Neural cell (in vitro differentiated cells): Measurements from ENCODE around the gene TJP1. TPM values are rescaled to one million over a fixed set of nuclear protein-coding genes. Genes with fewer than 3 reads are reported as not detected.

ENCODE experiments used
- H2AFZ ChIP-seq: fragments of 200-600, 300-800 bp; sonication (generic), shearing (Covaris generic); 2 replicates; pipeline ENCODE4 v1.6.0; 2014; ENCODE audit warnings: low read depth, mild to moderate bottlenecking, antibody characterized with exemption, low read length, moderate library complexity
- H3F3A ChIP-seq: fragments of 200-600 bp; shearing (Covaris generic); 2 replicates; pipeline ENCODE4 v1.6.1; 2016; ENCODE audit warnings: mild to moderate bottlenecking, moderate library complexity, mixed read lengths, antibody characterized with exemption, low read length; ENCODE audit not compliant: insufficient read depth, poor library complexity, severe bottlenecking
- H3K27ac ChIP-seq: fragments of 200-600, 300-800 bp; sonication (generic), shearing (Covaris generic); 2 replicates; pipeline ENCODE4 v1.5.1; 2014; ENCODE audit warnings: mild to moderate bottlenecking, low read length, moderate library complexity
- H3K27me3 ChIP-seq: fragments of 300-800, 200-600 bp; sonication (generic), shearing (Covaris generic); 2 replicates; pipeline ENCODE4 v1.6.0; 2014; ENCODE audit warnings: mild to moderate bottlenecking, low read depth, low read length, moderate library complexity; ENCODE audit not compliant: insufficient read depth
- H3K36me3 ChIP-seq: fragments of 300-800, 200-600 bp; sonication (generic), shearing (Covaris generic); 2 replicates; pipeline ENCODE4 v1.5.1; 2014; ENCODE audit warnings: mild to moderate bottlenecking, antibody characterized with exemption, low read length, moderate library complexity; ENCODE audit not compliant: insufficient read depth
- H3K4me2 ChIP-seq: fragments of 300-800, 200-600 bp; sonication (generic), shearing (Covaris generic); 2 replicates; pipeline ENCODE4 v1.6.0; 2014; ENCODE audit warnings: mild to moderate bottlenecking, low read length
- H3K4me3 ChIP-seq: fragments of 300-800, 200-600 bp; sonication (generic), shearing (Covaris generic); 2 replicates; pipeline ENCODE4 v1.5.1; 2014; ENCODE audit warnings: mild to moderate bottlenecking, low read length, moderate library complexity
- H3K79me2 ChIP-seq: fragments of 200-600 bp; shearing (Covaris generic); replicated peaks from 2 replicates; pipeline ENCODE4 v1.6.0; 2014; ENCODE audit warnings: mild to moderate bottlenecking, low read length, moderate library complexity; ENCODE audit not compliant: insufficient read depth
- H3K9ac ChIP-seq: fragments of 300-800, 200-600 bp; sonication (generic), shearing (Covaris generic); 2 replicates; pipeline ENCODE4 v1.6.1; 2016; ENCODE audit warnings: mild to moderate bottlenecking, low read length, mixed read lengths
- H3K9me2 ChIP-seq: fragments of 200-600 bp; shearing (Covaris generic); 2 replicates; pipeline ENCODE4 v1.6.1; 2016; ENCODE audit warnings: mild to moderate bottlenecking, low read length, mixed read lengths; ENCODE audit not compliant: insufficient read depth
- H3K9me3 ChIP-seq: fragments of 200-600, 300-800 bp; sonication (generic), shearing (Covaris generic); 2 replicates; pipeline ENCODE4 v1.6.1; 2016; ENCODE audit warnings: mild to moderate bottlenecking, mixed run types, low read length, moderate library complexity, mixed read lengths
- H4K20me1 ChIP-seq: fragments of 200-600 bp; shearing (Covaris generic); 2 replicates; pipeline ENCODE4 v1.6.1; 2016; ENCODE audit warnings: mild to moderate bottlenecking, mixed run types; ENCODE audit not compliant: insufficient read depth
- EP300 ChIP-seq: fragments of 450-650 bp; conservative IDR thresholded peaks from 2 replicates; pipeline ENCODE4 v1.6.1; 2014; ENCODE audit warnings: antibody characterized with exemption, mild to moderate bottlenecking, moderate library complexity; ENCODE audit not compliant: poor library complexity, severe bottlenecking
- EZH2 ChIP-seq: fragments of 200-600, 300-800 bp; shearing (Covaris generic), sonication (generic); IDR thresholded peaks from 2 replicates; pipeline ENCODE4 v1.6.1; 2014; ENCODE audit warnings: antibody characterized with exemption, low read length, borderline replicate concordance, mild to moderate bottlenecking; ENCODE audit not compliant: insufficient read depth, poor library complexity, severe bottlenecking
- MXI1 ChIP-seq: fragments of 450-650 bp; conservative IDR thresholded peaks from 2 replicates; pipeline ENCODE4 v1.6.1; 2014; ENCODE audit warnings: antibody characterized with exemption, mild to moderate bottlenecking; ENCODE audit not compliant: poor library complexity, severe bottlenecking
- POLR2AphosphoS5 ChIP-seq: IDR thresholded peaks from 2 replicates; pipeline ENCODE4 v1.6.1; 2012
- RAD21 ChIP-seq: fragments of 450-650 bp; conservative IDR thresholded peaks from 2 replicates; pipeline ENCODE4 v1.6.1; 2014; ENCODE audit warnings: antibody characterized with exemption, mild to moderate bottlenecking, moderate library complexity
- REST ChIP-seq: IDR thresholded peaks from 2 replicates; pipeline ENCODE4 v1.6.1; 2012; ENCODE audit warnings: borderline replicate concordance
- SMC3 ChIP-seq: fragments of 450-650 bp; conservative IDR thresholded peaks from 2 replicates; pipeline ENCODE4 v1.6.1; 2014; ENCODE audit warnings: antibody characterized with exemption, mild to moderate bottlenecking, moderate library complexity; ENCODE audit not compliant: poor library complexity
- TAF1 ChIP-seq: IDR thresholded peaks from 2 replicates; pipeline ENCODE4 v1.6.1; 2012; ENCODE audit warnings: low read depth
- polyA plus RNA-seq: library from polyadenylated mRNA; depleted of rRNA; stranded (reverse); fragments of >200 nt; gene quantifications from 2 replicates; pipeline ENCODE4 v1.2.3, GENCODE V29; 2014
- TF ChIP-seq, protein P1 (sequence below): fragments of 450-650 bp; IDR thresholded peaks from 2 replicates; pipeline ENCODE4 v1.5.1; 2014; ENCODE audit warnings: antibody characterized with exemption, mild to moderate bottlenecking, moderate library complexity; ENCODE audit not compliant: poor library complexity, severe bottlenecking

Gene TJP1
- polyA plus RNA-seq, 1 donor from 2014 or later: 6.2 TPM

DNA sequence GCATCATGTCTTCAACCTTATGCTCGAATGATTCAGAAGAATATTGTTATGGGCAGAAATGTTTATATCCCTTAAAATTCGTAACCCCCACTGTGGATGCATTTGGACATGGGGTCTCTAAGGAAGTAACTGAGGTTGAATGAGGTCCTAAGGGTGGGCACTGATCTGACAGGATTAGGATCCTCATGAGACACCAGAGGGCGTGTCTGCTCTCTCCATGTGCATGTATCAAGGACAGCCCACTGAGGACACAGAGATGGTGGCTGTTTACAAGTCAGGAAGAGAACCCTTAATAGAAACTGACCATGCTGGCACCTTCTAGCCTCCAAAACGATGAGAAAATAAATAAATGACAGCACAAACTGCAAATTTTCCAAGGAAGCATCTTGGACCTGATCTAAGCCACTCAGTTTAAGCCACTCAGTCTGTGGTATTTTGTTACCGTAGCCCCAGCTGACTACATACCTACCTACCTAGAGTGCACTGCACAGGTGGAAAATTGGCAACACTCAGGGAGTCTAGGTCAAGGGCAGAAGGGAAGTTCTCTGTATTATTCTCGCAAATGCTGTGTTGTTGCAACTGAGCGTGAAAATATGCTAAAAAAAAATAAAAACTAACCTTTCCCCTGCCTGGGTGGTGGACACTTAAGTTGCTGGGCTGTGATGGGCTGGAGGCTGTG lies 126.6 kb downstream of the TJP1 start:
- no peaks in the 10 kb centered on the region for H3K9me3 ChIP-seq
- no peaks in the 10 kb centered on the region for H3K79me2 ChIP-seq
- H3K27ac ChIP-seq: no peak overlapping the region
- H3K27me3 ChIP-seq: no peaks in the 10 kb centered on the region
- no peak overlapping the region for H3K9ac ChIP-seq
- H2AFZ ChIP-seq: no peak overlapping the region
- no peak overlapping the region for H3K4me2 ChIP-seq
- H3K9me2 ChIP-seq: no peaks in the 10 kb centered on the region
- no peak for TF ChIP-seq POLR2AphosphoS5
- no peaks in the 10 kb centered on the region for H3F3A ChIP-seq
- no peaks in the 10 kb centered on the region for H4K20me1 ChIP-seq
- no peak overlapping the region for H3K4me3 ChIP-seq
- no peaks in the 10 kb centered on the region for H3K36me3 ChIP-seq

GRCh38 chr15:29693225-29693624 lies 129.0 kb downstream of the TJP1 start:
- Histone ChIP-seq H3K27ac (no peak overlapping the region), H4K20me1 (no peaks in the 10 kb centered on the region), H3K4me2 (no peak overlapping the region), H3K9me3 (no peaks in the 10 kb centered on the region), H2AFZ (no peak overlapping the region), H3F3A (no peaks in the 10 kb centered on the region), H3K27me3 (no peaks in the 10 kb centered on the region), H3K36me3 (no peaks in the 10 kb centered on the region), H3K9me2 (no peaks in the 10 kb centered on the region), H3K4me3 (no peak overlapping the region), H3K79me2 (no peaks in the 10 kb centered on the region), H3K9ac (no peak overlapping the region)
- TF ChIP-seq RAD21 (no peak), TAF1 (no peak), REST (no peak), SMC3 (no peak), MXI1 (no peak), EZH2 (no peak), EP300 (no peak), POLR2AphosphoS5 (no peak)
- TF ChIP-seq, protein P1, sequence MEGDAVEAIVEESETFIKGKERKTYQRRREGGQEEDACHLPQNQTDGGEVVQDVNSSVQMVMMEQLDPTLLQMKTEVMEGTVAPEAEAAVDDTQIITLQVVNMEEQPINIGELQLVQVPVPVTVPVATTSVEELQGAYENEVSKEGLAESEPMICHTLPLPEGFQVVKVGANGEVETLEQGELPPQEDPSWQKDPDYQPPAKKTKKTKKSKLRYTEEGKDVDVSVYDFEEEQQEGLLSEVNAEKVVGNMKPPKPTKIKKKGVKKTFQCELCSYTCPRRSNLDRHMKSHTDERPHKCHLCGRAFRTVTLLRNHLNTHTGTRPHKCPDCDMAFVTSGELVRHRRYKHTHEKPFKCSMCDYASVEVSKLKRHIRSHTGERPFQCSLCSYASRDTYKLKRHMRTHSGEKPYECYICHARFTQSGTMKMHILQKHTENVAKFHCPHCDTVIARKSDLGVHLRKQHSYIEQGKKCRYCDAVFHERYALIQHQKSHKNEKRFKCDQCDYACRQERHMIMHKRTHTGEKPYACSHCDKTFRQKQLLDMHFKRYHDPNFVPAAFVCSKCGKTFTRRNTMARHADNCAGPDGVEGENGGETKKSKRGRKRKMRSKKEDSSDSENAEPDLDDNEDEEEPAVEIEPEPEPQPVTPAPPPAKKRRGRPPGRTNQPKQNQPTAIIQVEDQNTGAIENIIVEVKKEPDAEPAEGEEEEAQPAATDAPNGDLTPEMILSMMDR: no peak
